ENCODE measurements around the gene DOP1B.
"Not testable (repeated sequence)": the region's sequence is repeated elsewhere in the genome, so short reads cannot be mapped to it uniquely, and the experiment has no call there.

- TF ChIP-seq FOXA1 (IDR thresholded peaks at IDR 0.05); L3MBTL2 (conservative IDR thresholded peaks at IDR 0.05); FOXM1 (IDR thresholded peaks at IDR 0.05; ENCODE audit: borderline replicate concordance); FOXK2 (IDR thresholded peaks at IDR 0.05): not testable (repeated sequence)
Observed at GRCh38 chr21:36199575-36199974, 43.0 kb downstream of the DOP1B start.

All from HEK293T (cell line).